HUDEP-2 (cell line): ENCODE results near the gene DNAL4.
A peak's percentile ranks its signal among the peaks of the same experiment; 100 is the strongest.

Experiments used
- DNase-seq, 76 experiments: peaks; one replicate each; lab custom pipeline; 2025; ENCODE audit not compliant: unreplicated experiment in 76 of 76; lab: John Stamatoyannopoulos, UW

DNAL4 gene

GRCh38 chr22:38741576-38741975 lies 52.4 kb downstream of the DNAL4 start:
- no peak for DNase-seq

- DNase-seq: no peak
Observed at GRCh38 chr22:38741166-38741565, 52.8 kb downstream of the DNAL4 start.

- no peak for DNase-seq
Observed at GRCh38 chr22:38740754-38741153, 53.2 kb downstream of the DNAL4 start.

GRCh38 chr22:38740116-38740723 lies 53.7 kb downstream of the DNAL4 start:
- no peak for DNase-seq

- DNase-seq: no peak
Observed at GRCh38 chr22:38739300-38740055, 54.5 kb downstream of the DNAL4 start.

- DNase-seq: no peak
Observed at GRCh38 chr22:38738475-38739070, 55.4 kb downstream of the DNAL4 start.

- no peak for DNase-seq
Observed at GRCh38 chr22:38737302-38738060, 56.5 kb downstream of the DNAL4 start.

GRCh38 chr22:38736257-38736570 lies 57.7 kb downstream of the DNAL4 start:
- no peak for DNase-seq

- DNase-seq: no peak
Observed at GRCh38 chr22:38735465-38736256, 58.3 kb downstream of the DNAL4 start.

- no peak for DNase-seq
Observed at GRCh38 chr22:38735126-38735464, 58.8 kb downstream of the DNAL4 start.

GRCh38 chr22:38734421-38735100 lies 59.4 kb downstream of the DNAL4 start:
- no peak for DNase-seq

GRCh38 chr22:38733724-38734381 lies 60.1 kb downstream of the DNAL4 start:
- no peak for DNase-seq

- peak in 35 of 76 experiments; percentile 7 to 53 (median 38) for DNase-seq
Observed at GRCh38 chr22:38733329-38733723, 60.6 kb downstream of the DNAL4 start.

GRCh38 chr22:38732251-38732815 lies 61.6 kb downstream of the DNAL4 start:
- no peak for DNase-seq

GRCh38 chr22:38731703-38732161 lies 62.2 kb downstream of the DNAL4 start:
- DNase-seq: no peak

- no peak for DNase-seq
Observed at GRCh38 chr22:38730411-38730871, 63.5 kb downstream of the DNAL4 start.

- no peak for DNase-seq
Observed at GRCh38 chr22:38729946-38730345, 64.0 kb downstream of the DNAL4 start.

GRCh38 chr22:38728871-38729796 lies 64.8 kb downstream of the DNAL4 start:
- no peak for DNase-seq
